Cardiac muscle cell (in vitro differentiated cells and primary cell): ENCODE measurements around the gene PSMB7. TPM values are rescaled to one million over a fixed set of nuclear protein-coding genes. Genes with fewer than 3 reads are reported as not detected.

Source experiments
- DNase-seq, 2 donors: peaks; one replicate each; pipeline versions ENCODE4 v3.0.0 to v3.0.0-alpha.2; 2010 to 2017; ENCODE audit warnings: low read depth in 1 of 2, low spot score in 1 of 2
- H3K27ac ChIP-seq: fragments of 200-600 bp; sonication (generic); 2 replicates; pipeline ENCODE4 v1.5.1; 2016
- H3K27me3 ChIP-seq: fragments of 200-600 bp; sonication (generic); 2 replicates; pipeline ENCODE4 v1.6.0; 2016; ENCODE audit warnings: control low read depth
- H3K36me3 ChIP-seq: fragments of 200-600 bp; sonication (generic); 2 replicates; pipeline ENCODE4 v1.5.1; 2016; ENCODE audit warnings: control low read depth
- H3K4me1 ChIP-seq: fragments of 200-600 bp; sonication (generic); 2 replicates; pipeline ENCODE4 v1.8.1; 2017; ENCODE audit warnings: low read depth, mild to moderate bottlenecking, mixed run types
- H3K4me3 ChIP-seq: fragments of 200-600 bp; sonication (generic); 2 replicates; pipeline ENCODE4 v1.5.1; 2016; ENCODE audit warnings: mild to moderate bottlenecking
- H3K9me3 ChIP-seq: fragments of 200-600 bp; sonication (generic); 2 replicates; pipeline ENCODE4 v1.5.1; 2017; ENCODE audit warnings: low read depth, mild to moderate bottlenecking, control low read depth
- CTCF ChIP-seq: IDR thresholded peaks from 2 replicates; pipeline ENCODE4 v1.5.1; 2012; ENCODE audit warnings: low read depth, mild to moderate bottlenecking, low read length
- polyA plus RNA-seq: library from polyadenylated mRNA; unstranded; fragments of >200 nt; fragmentation: Nextera tagmentation; extraction: Ambion mirVana; gene quantifications from 2 replicates; pipeline ENCODE4 v1.2.1, GENCODE V29; 2016
- total RNA-seq: library from RNA; depleted of rRNA; stranded (reverse); fragments of >200 nt; gene quantifications from 2 replicates; pipeline ENCODE4 v1.2.3, GENCODE V29; 2016

Gene PSMB7
- total and polyA plus RNA-seq, 2 experiments from 2014 or later: 160 to 282 TPM

- TF ChIP-seq CTCF: no peak
- Histone ChIP-seq H3K4me3 (no peak overlapping the region), H3K9me3 (no peaks in the 10 kb centered on the region), H3K27me3 (no peaks in the 10 kb centered on the region), H3K4me1 (no peaks in the 10 kb centered on the region), H3K27ac (no peak overlapping the region), H3K36me3 (no peaks in the 10 kb centered on the region)
- DNase-seq: no peak
Measured at GRCh38 chr9:124307379-124308030, 107.7 kb downstream of the PSMB7 start.

GRCh38 chr9:124306098-124306735 lies 109.0 kb downstream of the PSMB7 start:
- Histone ChIP-seq H3K27me3 (no peaks in the 10 kb centered on the region), H3K36me3 (no peaks in the 10 kb centered on the region), H3K4me3 (no peak overlapping the region), H3K27ac (no peak overlapping the region), H3K4me1 (no peaks in the 10 kb centered on the region), H3K9me3 (no peaks in the 10 kb centered on the region)
- TF ChIP-seq CTCF: no peak
- DNase-seq: peak in 1 of 2 donors; percentile 87

GRCh38 chr9:124304285-124304684 lies 111.0 kb downstream of the PSMB7 start:
- Histone ChIP-seq H3K4me1 (no peaks in the 10 kb centered on the region), H3K9me3 (no peaks in the 10 kb centered on the region), H3K4me3 (no peak overlapping the region), H3K27ac (no peak overlapping the region), H3K27me3 (no peaks in the 10 kb centered on the region), H3K36me3 (no peaks in the 10 kb centered on the region)
- TF ChIP-seq CTCF: no peak
- no peak for DNase-seq

GRCh38 chr9:124303762-124304161 lies 111.5 kb downstream of the PSMB7 start:
- no peak for TF ChIP-seq CTCF
- H3K9me3 ChIP-seq: no peaks in the 10 kb centered on the region
- no peak overlapping the region for H3K27ac ChIP-seq
- no peak for DNase-seq
- H3K27me3 ChIP-seq: no peaks in the 10 kb centered on the region
- no peaks in the 10 kb centered on the region for H3K4me1 ChIP-seq
- no peaks in the 10 kb centered on the region for H3K36me3 ChIP-seq
- H3K4me3 ChIP-seq: no peak overlapping the region

Other genes starting within 250 kb of the PSMB7 start
- 13.8 and 27.0 TPM in 2 replicates for gene NEK6, start 157.5 kb downstream of the PSMB7 start, total RNA-seq
- 14.3 and 33.7 TPM in 2 replicates for gene NEK6, start 157.5 kb downstream of the PSMB7 start, polyA plus RNA-seq
- gene ADGRD2, start 35.0 kb upstream of the PSMB7 start, total RNA-seq: not detected in 2 replicates
- 1.7 TPM in 1 of 2 replicates, not detected in the other for gene ADGRD2, start 35.0 kb upstream of the PSMB7 start, polyA plus RNA-seq
- 0.12 TPM in 1 of 2 replicates, not detected in the other for gene NR5A1, start 92.0 kb upstream of the PSMB7 start, total RNA-seq
- not detected in 2 replicates for gene NR5A1, start 92.0 kb upstream of the PSMB7 start, polyA plus RNA-seq